A549 (cell line): ENCODE results near the gene NUDT21. TPM values are rescaled to one million over a fixed set of nuclear protein-coding genes. Genes with fewer than 3 reads are reported as not detected.

Experiments used
- ATAC-seq, 2 experiments: fragments of 200-7000 bp in 1 of 2; fragments of >200 bp in 1 of 2; cut with Nextera tagmentation in 1 of 2; cut with Tn5 transposase in 1 of 2; 3 replicates each; pipeline versions ENCODE4 v1.8.0 to v1.9.1; 2018 to 2020; ENCODE audit warnings: mild to moderate bottlenecking in 1 of 2, moderate library complexity in 1 of 2
- CTCF ChIA-PET: fragments of 300-600 bp; sonication (Branson Sonifier 250); formaldehyde crosslinking; extraction: SDS; loops from one replicate; lab custom pipeline; 2021; ENCODE audit warnings: antibody characterized with exemption, inconsistent platforms; lab: Yijun Ruan, JAX
- POLR2A ChIA-PET: fragments of 350-600 bp; formaldehyde crosslinking; extraction: SDS; loops from one replicate; lab custom pipeline; 2021; ENCODE audit warnings: antibody characterized with exemption, inconsistent platforms; lab: Yijun Ruan, JAX
- DNase-seq, 2 experiments: peaks; one replicate each; pipeline versions ENCODE4 v3.0.0 to v3.0.0-alpha.2; 2011 to 2016; ENCODE audit warnings: low read depth in 1 of 2, low spot score in 1 of 2
- FAIRE-seq: peaks from 2 replicates; lab custom pipeline; 2011; peaks lifted over from hg19 to GRCh38; lab: Jason Lieb, UNC
- H3K27ac ChIP-seq, 2 experiments: fragments of >200 bp; sonication (Bioruptor Twin); formaldehyde crosslinking; 3 replicates each; pipeline ENCODE4 v1.5.1; 2016 to 2017
- H3K4me1 ChIP-seq: fragments of >200 bp; sonication (Bioruptor Twin); formaldehyde crosslinking; 3 replicates; pipeline ENCODE4 v1.6.1; 2016
- H3K4me2 ChIP-seq: fragments of >200 bp; sonication (Bioruptor Twin); formaldehyde crosslinking; 3 replicates; pipeline ENCODE4 v1.6.1; 2016
- H3K4me3 ChIP-seq: fragments of >200 bp; sonication (Bioruptor Twin); formaldehyde crosslinking; 3 replicates; pipeline ENCODE4 v1.5.1; 2016
- H3K9me3 ChIP-seq: fragments of >200 bp; sonication (Bioruptor Twin); formaldehyde crosslinking; 3 replicates; pipeline ENCODE4 v1.6.1; 2016
- BHLHE40 ChIP-seq: IDR thresholded peaks from 2 replicates; pipeline ENCODE4 v1.6.1; 2012; ENCODE audit warnings: low read depth, low read length, inconsistent platforms
- CBX2 ChIP-seq: fragments of 200-600 bp; sonication (generic); IDR thresholded peaks from 2 replicates; pipeline ENCODE4 v1.6.1; 2016; ENCODE audit warnings: low read depth, mild to moderate bottlenecking, borderline replicate concordance
- CBX8 ChIP-seq: fragments of 200-600 bp; sonication (generic); IDR thresholded peaks from 2 replicates; pipeline ENCODE4 v1.6.1; 2016
- CEBPB ChIP-seq, 2 experiments: fragments of >200 bp in 1 of 2; sonication (Bioruptor Twin) in 1 of 2; formaldehyde crosslinking in 1 of 2; IDR thresholded peaks; 2 replicates each; pipeline ENCODE4 v1.6.1; 2012 to 2016
- CHD4 ChIP-seq: fragments of 200-600 bp; sonication (generic); IDR thresholded peaks from 2 replicates; pipeline ENCODE4 v1.6.1; 2016; ENCODE audit warnings: antibody characterized with exemption, mild to moderate bottlenecking, borderline replicate concordance
- EHMT2 ChIP-seq: fragments of 200-600 bp; sonication (generic); IDR thresholded peaks from 2 replicates; pipeline ENCODE4 v1.6.1; 2016; ENCODE audit warnings: antibody characterized with exemption, low read depth, mild to moderate bottlenecking, moderate library complexity
- EP300 ChIP-seq, 2 experiments: fragments of >200 bp; sonication (Bioruptor Twin); formaldehyde crosslinking; IDR thresholded peaks; 2 replicates in 1 of 2; 3 replicates in 1 of 2; pipeline ENCODE4 v1.6.1; 2016 to 2017
- ESRRA ChIP-seq: fragments of 150-350 bp; IDR thresholded peaks from 2 replicates; pipeline ENCODE4 v1.6.1; 2014; ENCODE audit warnings: mild to moderate bottlenecking, low read length, borderline replicate concordance
- HDAC2 ChIP-seq: fragments of 200-600 bp; sonication (generic); IDR thresholded peaks from 2 replicates; pipeline ENCODE4 v1.6.1; 2016
- JUN ChIP-seq, 2 experiments: fragments of >200 bp; sonication (Bioruptor Twin); formaldehyde crosslinking; IDR thresholded peaks; 2 replicates in 1 of 2; 3 replicates in 1 of 2; pipeline ENCODE4 v1.6.1; 2016 to 2017
- KDM5A ChIP-seq: fragments of 200-600 bp; sonication (generic); IDR thresholded peaks from 2 replicates; pipeline ENCODE4 v1.6.1; 2016; ENCODE audit warnings: antibody characterized with exemption, mild to moderate bottlenecking
- MAFK ChIP-seq: fragments of 450-650 bp; IDR thresholded peaks from 2 replicates; pipeline ENCODE4 v1.6.1; 2014; ENCODE audit not compliant: partially characterized antibody
- MAZ ChIP-seq: fragments of 150-350 bp; IDR thresholded peaks from 2 replicates; pipeline ENCODE4 v1.6.1; 2014; ENCODE audit warnings: antibody characterized with exemption, low read depth, low read length, borderline replicate concordance
- POLR2A ChIP-seq: IDR thresholded peaks from 2 replicates; pipeline ENCODE4 v1.6.1; 2012; ENCODE audit warnings: mild to moderate bottlenecking, low read length
- RFX5 ChIP-seq: fragments of 450-650 bp; IDR thresholded peaks from 2 replicates; pipeline ENCODE4 v1.7.1; 2014; ENCODE audit warnings: antibody characterized with exemption, mild to moderate bottlenecking, moderate library complexity
- SMC3 ChIP-seq: fragments of >200 bp; sonication (Bioruptor Twin); formaldehyde crosslinking; IDR thresholded peaks from 3 replicates; pipeline ENCODE4 v1.6.1; 2018; ENCODE audit warnings: inconsistent platforms
- SREBF2 ChIP-seq: fragments of 450-650 bp; IDR thresholded peaks from 2 replicates; pipeline ENCODE4 v1.6.1; 2014; ENCODE audit warnings: mild to moderate bottlenecking, moderate library complexity
- ZNF302 ChIP-seq: fragments of 250-450 bp; sonication (Bioruptor Pico); IDR thresholded peaks from 2 replicates; pipeline ENCODE4 v1.9.0; 2021; ENCODE audit warnings: inconsistent platforms, mild to moderate bottlenecking, moderate library complexity
- ZSCAN20 ChIP-seq: fragments of 250-450 bp; sonication (Bioruptor Pico); IDR thresholded peaks from 2 replicates; pipeline ENCODE4 v1.8.0; 2022; ENCODE audit warnings: mild to moderate bottlenecking, moderate library complexity
- WGBS: methylation state at CpG from one replicate; pipeline ENCODE4 v1.1.6; 2017; ENCODE audit errors: missing lambda C conversion rate; 5-methylcytosine and 5-hydroxymethylcytosine counted together
- polyA plus RNA-seq, 4 experiments: library from polyadenylated mRNA; depleted of rRNA in 3 of 4; stranded (reverse); fragments of >200 nt; fragmentation: RNase III in 1 of 4; extraction: RNeasy Plus Mini Kit Qiagen cat#74134 plus additional on column Dnase treatment in 1 of 4; gene quantifications; 2 replicates in 3 of 4; 3 replicates in 1 of 4; pipeline ENCODE4 v1.2.3, GENCODE V29; 2011 to 2017
- TF ChIP-seq, protein P1 (sequence below): IDR thresholded peaks from 2 replicates; pipeline ENCODE4 v1.6.1; 2012; ENCODE audit warnings: low read depth, borderline replicate concordance
- TF ChIP-seq, protein P2 (sequence below): fragments of >200 bp; sonication (Bioruptor Twin); formaldehyde crosslinking; IDR thresholded peaks from 2 replicates; pipeline ENCODE4 v1.6.1; 2016
- TF ChIP-seq, protein P3 (sequence below): fragments of 200-600 bp; sonication (generic); IDR thresholded peaks from 2 replicates; pipeline ENCODE4 v1.6.1; 2016; ENCODE audit warnings: antibody characterized with exemption, mild to moderate bottlenecking, moderate library complexity
- TF ChIP-seq, protein P4 (sequence below): IDR thresholded peaks from 2 replicates; pipeline ENCODE4 v1.6.1; 2012
- TF ChIP-seq, protein P5 (sequence below): fragments of 250-450 bp; sonication (Bioruptor Pico); IDR thresholded peaks from 2 replicates; pipeline ENCODE4 v1.5.0; 2020; ENCODE audit warnings: low read depth, mild to moderate bottlenecking, moderate library complexity
- TF ChIP-seq, protein P6 (sequence below): fragments of 450-650 bp; IDR thresholded peaks from 2 replicates; pipeline ENCODE4 v1.6.1; 2014; ENCODE audit warnings: antibody characterized with exemption

NUDT21 gene
- polyA plus RNA-seq, 2 of the 4 experiments (the other 2 are of a cell fraction) = 58.7 to 153 TPM

DNA sequence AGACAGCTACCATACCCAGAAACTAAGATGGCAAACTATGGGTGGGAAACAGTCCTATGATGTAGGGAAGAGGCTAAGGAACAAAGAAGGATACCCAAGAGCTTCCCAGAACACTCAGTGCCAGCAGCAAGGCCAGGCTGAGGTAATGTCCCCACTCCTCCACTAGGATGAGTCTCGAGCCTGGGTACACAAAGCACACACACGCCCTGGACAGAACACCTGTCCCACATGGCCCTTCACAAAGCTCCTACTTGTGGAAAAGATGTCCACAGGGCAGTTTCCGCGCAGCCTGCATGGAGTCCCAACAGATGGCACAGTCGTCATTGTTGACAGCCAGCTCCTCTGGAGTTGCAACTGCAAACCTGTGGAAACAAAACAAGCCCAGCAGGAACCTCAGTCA is 49.6 kb downstream of the NUDT21 start:
- no peak overlapping the region for H3K27ac ChIP-seq
- DNase-seq (peak; percentile 48 to 55), FAIRE-seq (no peak), ATAC-seq (peak; percentile 96)
- no peak overlapping the region for H3K4me3 ChIP-seq
- H3K4me1 ChIP-seq = peaks cover 4% of the 10 kb centered on the region; the same call in 2 of the 3 replicates
- 75% methylated on average over 5 of the region's 5 CpGs for WGBS
- POLR2A ChIA-PET = interaction anchor here (1.0 kb wide), 1 partner anchor 19 kb away, joined by 9 read pairs; no protein-coding TSS in a partner anchor
- H3K4me2 ChIP-seq = no peak overlapping the region
- no peaks in the 10 kb centered on the region for H3K9me3 ChIP-seq
- CTCF ChIA-PET = interaction anchor here (0.7 to 2.1 kb wide), 11 partner anchors 12 to 84 kb away, joined by 3 to 10 read pairs (median 4); no protein-coding TSS in a partner anchor
- TF ChIP-seq KDM5A = no peak
- TF ChIP-seq, protein P1, sequence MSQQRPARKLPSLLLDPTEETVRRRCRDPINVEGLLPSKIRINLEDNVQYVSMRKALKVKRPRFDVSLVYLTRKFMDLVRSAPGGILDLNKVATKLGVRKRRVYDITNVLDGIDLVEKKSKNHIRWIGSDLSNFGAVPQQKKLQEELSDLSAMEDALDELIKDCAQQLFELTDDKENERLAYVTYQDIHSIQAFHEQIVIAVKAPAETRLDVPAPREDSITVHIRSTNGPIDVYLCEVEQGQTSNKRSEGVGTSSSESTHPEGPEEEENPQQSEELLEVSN = no peak
- TF ChIP-seq, protein P2, sequence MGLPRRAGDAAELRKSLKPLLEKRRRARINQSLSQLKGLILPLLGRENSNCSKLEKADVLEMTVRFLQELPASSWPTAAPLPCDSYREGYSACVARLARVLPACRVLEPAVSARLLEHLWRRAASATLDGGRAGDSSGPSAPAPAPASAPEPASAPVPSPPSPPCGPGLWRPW = no peak
- TF ChIP-seq, protein P3, sequence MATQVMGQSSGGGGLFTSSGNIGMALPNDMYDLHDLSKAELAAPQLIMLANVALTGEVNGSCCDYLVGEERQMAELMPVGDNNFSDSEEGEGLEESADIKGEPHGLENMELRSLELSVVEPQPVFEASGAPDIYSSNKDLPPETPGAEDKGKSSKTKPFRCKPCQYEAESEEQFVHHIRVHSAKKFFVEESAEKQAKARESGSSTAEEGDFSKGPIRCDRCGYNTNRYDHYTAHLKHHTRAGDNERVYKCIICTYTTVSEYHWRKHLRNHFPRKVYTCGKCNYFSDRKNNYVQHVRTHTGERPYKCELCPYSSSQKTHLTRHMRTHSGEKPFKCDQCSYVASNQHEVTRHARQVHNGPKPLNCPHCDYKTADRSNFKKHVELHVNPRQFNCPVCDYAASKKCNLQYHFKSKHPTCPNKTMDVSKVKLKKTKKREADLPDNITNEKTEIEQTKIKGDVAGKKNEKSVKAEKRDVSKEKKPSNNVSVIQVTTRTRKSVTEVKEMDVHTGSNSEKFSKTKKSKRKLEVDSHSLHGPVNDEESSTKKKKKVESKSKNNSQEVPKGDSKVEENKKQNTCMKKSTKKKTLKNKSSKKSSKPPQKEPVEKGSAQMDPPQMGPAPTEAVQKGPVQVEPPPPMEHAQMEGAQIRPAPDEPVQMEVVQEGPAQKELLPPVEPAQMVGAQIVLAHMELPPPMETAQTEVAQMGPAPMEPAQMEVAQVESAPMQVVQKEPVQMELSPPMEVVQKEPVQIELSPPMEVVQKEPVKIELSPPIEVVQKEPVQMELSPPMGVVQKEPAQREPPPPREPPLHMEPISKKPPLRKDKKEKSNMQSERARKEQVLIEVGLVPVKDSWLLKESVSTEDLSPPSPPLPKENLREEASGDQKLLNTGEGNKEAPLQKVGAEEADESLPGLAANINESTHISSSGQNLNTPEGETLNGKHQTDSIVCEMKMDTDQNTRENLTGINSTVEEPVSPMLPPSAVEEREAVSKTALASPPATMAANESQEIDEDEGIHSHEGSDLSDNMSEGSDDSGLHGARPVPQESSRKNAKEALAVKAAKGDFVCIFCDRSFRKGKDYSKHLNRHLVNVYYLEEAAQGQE = no peak
- TF ChIP-seq, protein P4, sequence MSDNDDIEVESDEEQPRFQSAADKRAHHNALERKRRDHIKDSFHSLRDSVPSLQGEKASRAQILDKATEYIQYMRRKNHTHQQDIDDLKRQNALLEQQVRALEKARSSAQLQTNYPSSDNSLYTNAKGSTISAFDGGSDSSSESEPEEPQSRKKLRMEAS = no peak
- TF ChIP-seq MAFK = no peak
- TF ChIP-seq CEBPB (IDR thresholded peaks at IDR 0.05) = no peak
- TF ChIP-seq CBX2 = no peak
- TF ChIP-seq EP300 (IDR thresholded peaks at IDR 0.05) = no peak
- no peak for TF ChIP-seq CHD4
- no peak for TF ChIP-seq HDAC2
- TF ChIP-seq RFX5 = no peak
- no peak for TF ChIP-seq JUN (IDR thresholded peaks at IDR 0.05)
- TF ChIP-seq ESRRA = no peak
- TF ChIP-seq MAZ = no peak
- no peak for TF ChIP-seq POLR2A
- TF ChIP-seq ZSCAN20 (CRISPR knock-in tag) = no peak
- no peak for TF ChIP-seq ZNF302 (CRISPR knock-in tag)

DNA sequence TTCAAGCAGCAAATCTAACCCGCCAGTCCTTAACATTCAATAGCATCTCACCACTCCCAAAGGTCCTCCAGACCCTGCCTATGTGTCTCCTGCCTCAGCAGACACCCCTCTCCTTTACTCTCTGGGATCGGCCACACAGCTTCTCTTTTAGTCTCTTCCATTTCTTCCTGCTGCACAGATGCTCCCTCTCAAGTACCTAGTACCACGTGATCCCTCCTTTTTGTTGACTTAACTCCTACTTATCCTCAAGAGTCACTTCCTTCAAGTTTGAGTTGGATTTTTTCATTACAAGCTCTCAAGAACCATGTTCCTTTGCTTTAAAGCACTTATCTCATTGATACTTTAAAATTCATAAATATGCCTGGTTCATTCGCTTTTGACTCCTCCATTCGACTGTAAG is 50.7 kb downstream of the NUDT21 start:
- ChIA-PET POLR2A (interaction anchor here (1.0 kb wide), 1 partner anchor 20 kb away, joined by 9 read pairs; no protein-coding TSS in a partner anchor), CTCF (interaction anchor here (0.9 to 2.1 kb wide), 7 partner anchors 11 to 82 kb away, joined by 3 to 10 read pairs (median 4); no protein-coding TSS in a partner anchor)
- Histone ChIP-seq H3K4me2 (no peak overlapping the region), H3K4me1 (no peaks in the 10 kb centered on the region), H3K9me3 (no peaks in the 10 kb centered on the region)
- WGBS = 66% methylated on average over 5 of the region's 5 CpGs
- no peak for DNase-seq
- TF ChIP-seq, protein P5, sequence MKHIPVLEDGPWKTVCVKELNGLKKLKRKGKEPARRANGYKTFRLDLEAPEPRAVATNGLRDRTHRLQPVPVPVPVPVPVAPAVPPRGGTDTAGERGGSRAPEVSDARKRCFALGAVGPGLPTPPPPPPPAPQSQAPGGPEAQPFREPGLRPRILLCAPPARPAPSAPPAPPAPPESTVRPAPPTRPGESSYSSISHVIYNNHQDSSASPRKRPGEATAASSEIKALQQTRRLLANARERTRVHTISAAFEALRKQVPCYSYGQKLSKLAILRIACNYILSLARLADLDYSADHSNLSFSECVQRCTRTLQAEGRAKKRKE = no peak
- TF ChIP-seq SREBF2 = no peak
- no peak for TF ChIP-seq SMC3
- TF ChIP-seq, protein P6, sequence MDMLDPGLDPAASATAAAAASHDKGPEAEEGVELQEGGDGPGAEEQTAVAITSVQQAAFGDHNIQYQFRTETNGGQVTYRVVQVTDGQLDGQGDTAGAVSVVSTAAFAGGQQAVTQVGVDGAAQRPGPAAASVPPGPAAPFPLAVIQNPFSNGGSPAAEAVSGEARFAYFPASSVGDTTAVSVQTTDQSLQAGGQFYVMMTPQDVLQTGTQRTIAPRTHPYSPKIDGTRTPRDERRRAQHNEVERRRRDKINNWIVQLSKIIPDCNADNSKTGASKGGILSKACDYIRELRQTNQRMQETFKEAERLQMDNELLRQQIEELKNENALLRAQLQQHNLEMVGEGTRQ = no peak
- TF ChIP-seq EHMT2 = no peak
- no peak for TF ChIP-seq BHLHE40
- no peak for TF ChIP-seq RFX5
- TF ChIP-seq CBX8 = no peak
- no peak for TF ChIP-seq POLR2A
- TF ChIP-seq, all 56 proteins: peak for 0
- FAIRE-seq (no peak), ATAC-seq (no peak)
- Histone ChIP-seq H3K4me3 (no peak overlapping the region), H3K27ac (no peak overlapping the region)
